CD4-positive, alpha-beta T cell (primary cell): Measurements from ENCODE around the gene PLEKHN1. TPM values are rescaled to one million over a fixed set of nuclear protein-coding genes. Genes with fewer than 3 reads are reported as not detected.

Source experiments
- ATAC-seq: fragments of 200-7000 bp; cut with Tn5 transposase; one replicate; pipeline ENCODE4 v1.10.0; 2022; ENCODE audit warnings: mild to moderate bottlenecking; ENCODE audit not compliant: poor library complexity
- CTCF ChIA-PET: fragments of 350-600 bp; sonication (Branson Sonifier 250); formaldehyde crosslinking; loops from one replicate; lab custom pipeline; 2021; ENCODE audit warnings: antibody characterized with exemption, inconsistent platforms; lab: Charles Lee
- POLR2A ChIA-PET: fragments of 350-600 bp; sonication (Branson Sonifier 250); formaldehyde crosslinking; loops from one replicate; lab custom pipeline; 2021; ENCODE audit warnings: antibody characterized with exemption, inconsistent platforms; lab: Charles Lee
- DNase-seq, 14 experiments: peaks; one replicate each; pipeline ENCODE4 v3.0.0-alpha.2; 2013 to 2020; ENCODE audit warnings: mixed read lengths in 2 of 14
- H3K27ac ChIP-seq, 2 donors: one replicate each; pipeline versions ENCODE4 v1.5.1 to v1.7.0; 2013; ENCODE audit warnings: low read length in 2 of 2, low read depth in 1 of 2, mild to moderate bottlenecking in 1 of 2
- H3K27me3 ChIP-seq, 2 experiments: 1 replicate in 1 of 2; 2 replicates in 1 of 2; pipeline versions ENCODE4 v1.6.1 to v1.7.0; 2013; ENCODE audit warnings: low read length in 2 of 2, control low read depth in 1 of 2, mild to moderate bottlenecking in 1 of 2, moderate library complexity in 1 of 2; ENCODE audit not compliant: insufficient read depth in 2 of 2, control insufficient read depth in 1 of 2
- H3K36me3 ChIP-seq: one replicate; pipeline ENCODE4 v1.6.1; 2013; ENCODE audit warnings: low read length, control low read depth; ENCODE audit not compliant: insufficient read depth
- H3K4me1 ChIP-seq: one replicate; pipeline ENCODE4 v1.6.1; 2013; ENCODE audit warnings: low read length, control low read depth; ENCODE audit not compliant: insufficient read depth
- H3K4me3 ChIP-seq: one replicate; pipeline ENCODE4 v1.5.1; 2013; ENCODE audit warnings: mild to moderate bottlenecking, low read length, moderate library complexity
- H3K9me3 ChIP-seq, 2 experiments: 1 replicate in 1 of 2; 2 replicates in 1 of 2; pipeline versions ENCODE4 v1.6.1 to v1.7.0; 2013; ENCODE audit warnings: low read length in 2 of 2, mild to moderate bottlenecking in 2 of 2, control low read depth in 1 of 2, moderate library complexity in 1 of 2; ENCODE audit not compliant: control insufficient read depth in 1 of 2, insufficient read depth in 1 of 2
- H3K27ac Mint-ChIP-seq: one replicate; pipeline ENCODE4 v1.8.0; 2020; ENCODE audit warnings: mixed read lengths
- H3K27me3 Mint-ChIP-seq: one replicate; pipeline ENCODE4 v1.8.0; 2021; ENCODE audit warnings: mixed read lengths
- H3K36me3 Mint-ChIP-seq: one replicate; pipeline ENCODE4 v1.8.0; 2021; ENCODE audit warnings: low read depth, mixed read lengths
- H3K4me1 Mint-ChIP-seq: one replicate; pipeline ENCODE4 v1.8.0; 2021; ENCODE audit warnings: low read depth, mixed read lengths
- H3K4me3 Mint-ChIP-seq: one replicate; pipeline ENCODE4 v1.8.0; 2020; ENCODE audit warnings: mild to moderate bottlenecking, mixed read lengths
- H3K9me3 Mint-ChIP-seq: one replicate; pipeline ENCODE4 v1.8.0; 2020; ENCODE audit warnings: mixed read lengths
- intact Hi-C, 2 experiments: fragments of 100-400 bp; cut with DNase I in 1 of 2; cut with micrococcal nuclease in 1 of 2; formaldehyde crosslinking; loops; one replicate each; pipeline versions ENCODE4 v1.15.1 to v1.9.0; 2023 to 2025; cut with DNase I, micrococcal nuclease
- total RNA-seq, 174 experiments: library from RNA in 2 of 174; stranded (reverse) in 2 of 174; gene quantifications; one replicate each; pipeline ENCODE4 v1.2.3 and lab custom pipeline; 2021 to 2026
- TF ChIP-seq, protein P1 (sequence below): fragments of 200-600 bp; IDR thresholded peaks from one replicate; pipeline ENCODE4 v1.8.0; 2022; ENCODE audit warnings: antibody characterized with exemption, mild to moderate bottlenecking

PLEKHN1 gene
- total RNA-seq, 2 experiments from 2014 or later, result 0.69 to 0.95 TPM

DNA sequence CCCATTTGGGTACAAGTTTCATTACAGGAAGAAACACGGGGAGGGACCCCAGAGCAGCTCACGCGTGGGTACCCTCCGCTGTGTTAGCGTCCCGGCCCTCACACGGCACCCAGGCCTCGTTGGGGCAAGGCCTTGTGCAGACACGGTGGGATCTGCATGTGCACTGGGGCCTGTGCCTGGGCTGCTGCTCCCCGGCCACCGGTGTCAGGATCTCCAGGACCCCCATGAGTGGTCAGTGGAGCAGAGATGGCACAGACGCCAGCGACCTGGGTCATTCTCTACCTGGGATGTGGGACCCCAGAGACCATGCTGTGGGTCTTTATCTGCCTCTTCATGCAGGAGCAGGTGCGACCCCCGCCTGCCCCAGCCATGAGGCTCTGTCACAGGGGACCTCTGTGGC is 47.9 kb upstream of the PLEKHN1 start:
- H3K27me3 ChIP-seq, result peaks cover 39 to 46% of the 10 kb centered on the region in 2 experiments
- no peak for DNase-seq

DNA sequence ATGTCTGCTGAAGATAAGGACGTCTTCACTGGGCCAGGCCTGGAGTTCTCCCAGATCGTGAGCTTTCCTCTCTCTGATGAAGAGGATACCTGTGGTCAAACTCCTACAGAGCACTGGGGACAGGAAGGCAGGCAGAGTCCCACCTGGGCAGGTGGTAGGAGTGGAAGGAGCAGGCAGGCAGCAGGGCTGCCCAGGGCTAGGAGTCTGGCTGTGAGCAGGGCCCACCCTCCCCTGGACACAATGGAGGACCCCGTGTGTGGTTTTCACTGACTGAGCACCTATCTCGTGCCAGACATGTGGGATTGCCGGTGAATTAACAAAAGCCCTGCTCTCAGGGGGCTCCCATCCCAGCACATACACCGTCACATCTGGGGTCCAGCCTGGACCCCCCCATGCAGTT is 47.4 kb upstream of the PLEKHN1 start:
- peaks cover 0 to 30% of the 10 kb centered on the region in 2 experiments for H3K9me3 ChIP-seq
- no peak overlapping the region for H3K4me3 Mint-ChIP-seq
- H3K27me3 ChIP-seq, result peaks cover 39 to 49% of the 10 kb centered on the region in 2 experiments
- intact Hi-C loops, result no loop called here
- ATAC-seq (no peak), DNase-seq (no peak)
- H3K36me3 Mint-ChIP-seq, result no peaks in the 10 kb centered on the region
- H3K27me3 Mint-ChIP-seq, result peaks cover 56% of the 10 kb centered on the region
- H3K36me3 ChIP-seq, result no peaks in the 10 kb centered on the region
- H3K4me1 ChIP-seq, result peaks cover 28% of the 10 kb centered on the region
- H3K9me3 Mint-ChIP-seq, result no peaks in the 10 kb centered on the region
- ChIA-PET CTCF (no interaction called here), POLR2A (no interaction called here)
- H3K27ac Mint-ChIP-seq, result no peak overlapping the region
- TF ChIP-seq, protein P1, sequence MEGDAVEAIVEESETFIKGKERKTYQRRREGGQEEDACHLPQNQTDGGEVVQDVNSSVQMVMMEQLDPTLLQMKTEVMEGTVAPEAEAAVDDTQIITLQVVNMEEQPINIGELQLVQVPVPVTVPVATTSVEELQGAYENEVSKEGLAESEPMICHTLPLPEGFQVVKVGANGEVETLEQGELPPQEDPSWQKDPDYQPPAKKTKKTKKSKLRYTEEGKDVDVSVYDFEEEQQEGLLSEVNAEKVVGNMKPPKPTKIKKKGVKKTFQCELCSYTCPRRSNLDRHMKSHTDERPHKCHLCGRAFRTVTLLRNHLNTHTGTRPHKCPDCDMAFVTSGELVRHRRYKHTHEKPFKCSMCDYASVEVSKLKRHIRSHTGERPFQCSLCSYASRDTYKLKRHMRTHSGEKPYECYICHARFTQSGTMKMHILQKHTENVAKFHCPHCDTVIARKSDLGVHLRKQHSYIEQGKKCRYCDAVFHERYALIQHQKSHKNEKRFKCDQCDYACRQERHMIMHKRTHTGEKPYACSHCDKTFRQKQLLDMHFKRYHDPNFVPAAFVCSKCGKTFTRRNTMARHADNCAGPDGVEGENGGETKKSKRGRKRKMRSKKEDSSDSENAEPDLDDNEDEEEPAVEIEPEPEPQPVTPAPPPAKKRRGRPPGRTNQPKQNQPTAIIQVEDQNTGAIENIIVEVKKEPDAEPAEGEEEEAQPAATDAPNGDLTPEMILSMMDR, result no peak
- H3K4me1 Mint-ChIP-seq, result peaks cover 17% of the 10 kb centered on the region
- no peak overlapping the region for H3K27ac ChIP-seq
- H3K4me3 ChIP-seq, result no peak overlapping the region

More for the DNA sequence above, 47.9 kb upstream of the PLEKHN1 start:
- Mint-ChIP-seq H3K27me3 (peaks cover 54% of the 10 kb centered on the region), H3K4me1 (peaks cover 15% of the 10 kb centered on the region), H3K27ac (no peak overlapping the region), H3K4me3 (no peak overlapping the region), H3K36me3 (no peaks in the 10 kb centered on the region), H3K9me3 (no peaks in the 10 kb centered on the region)
- Histone ChIP-seq H3K27ac (no peak overlapping the region), H3K9me3 (peaks cover 0 to 30% of the 10 kb centered on the region in 2 experiments), H3K36me3 (no peaks in the 10 kb centered on the region), H3K4me3 (no peak overlapping the region), H3K4me1 (peaks cover 26% of the 10 kb centered on the region)
- ATAC-seq, result no peak
- intact Hi-C loops, result no loop called here
- ChIA-PET CTCF (no interaction called here), POLR2A (no interaction called here)
- TF ChIP-seq, protein P1, result no peak

DNA sequence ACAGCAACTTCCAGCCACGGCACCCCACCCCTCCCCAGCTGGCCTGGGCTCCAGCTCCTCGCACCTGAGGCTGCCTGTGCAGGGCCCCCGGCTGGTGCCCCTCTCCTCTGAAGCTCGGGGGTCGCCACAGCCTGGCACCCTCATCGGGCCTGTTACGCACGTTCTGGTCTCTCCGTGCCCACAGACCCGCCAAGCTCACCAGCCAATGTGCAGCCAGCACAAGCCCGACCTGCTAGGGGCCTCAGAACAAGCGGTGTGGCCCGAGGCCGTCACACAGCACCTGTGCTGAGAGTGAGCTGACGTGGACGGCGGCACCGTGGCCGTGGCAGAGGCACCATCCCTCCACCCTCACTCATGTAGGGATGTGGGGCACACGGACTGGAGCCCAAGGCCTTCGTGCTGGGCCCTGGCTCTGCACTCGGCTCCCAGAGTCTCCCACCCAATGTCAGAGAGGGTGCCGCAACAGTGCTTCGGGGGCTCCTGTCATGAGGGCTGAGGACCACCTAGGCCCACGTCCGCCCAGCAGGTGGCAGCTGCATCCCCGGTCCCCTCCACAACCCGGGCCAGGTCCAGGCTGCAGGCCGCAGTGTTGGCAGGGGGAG is 46.9 kb upstream of the PLEKHN1 start:
- intact Hi-C loops, result no loop called here
- Histone ChIP-seq H3K27ac (no peak overlapping the region), H3K9me3 (peaks cover 0 to 30% of the 10 kb centered on the region in 2 experiments), H3K4me3 (no peak overlapping the region), H3K36me3 (no peaks in the 10 kb centered on the region), H3K27me3 (peaks cover 37 to 49% of the 10 kb centered on the region in 2 experiments), H3K4me1 (peaks cover 28% of the 10 kb centered on the region)
- no peaks in the 10 kb centered on the region for H3K36me3 Mint-ChIP-seq
- TF ChIP-seq, protein P1, result no peak
- no peak overlapping the region for H3K27ac Mint-ChIP-seq
- peaks cover 17% of the 10 kb centered on the region for H3K4me1 Mint-ChIP-seq
- ChIA-PET CTCF (no interaction called here), POLR2A (no interaction called here)
- H3K4me3 Mint-ChIP-seq, result no peak overlapping the region
- ATAC-seq, result no peak
- DNase-seq, result no peak
- peaks cover 56% of the 10 kb centered on the region for H3K27me3 Mint-ChIP-seq
- no peaks in the 10 kb centered on the region for H3K9me3 Mint-ChIP-seq
